Measurements from ENCODE around the gene TSPOAP1. TPM values are rescaled to one million over a fixed set of nuclear protein-coding genes. Genes with fewer than 3 reads are reported as not detected.
A peak's percentile ranks its signal among the peaks of the same experiment; 100 is the strongest.

The TSPOAP1 gene
- total RNA-seq, 2 donors from 2014 or later, result 22.6 to 26.3 TPM

DNA sequence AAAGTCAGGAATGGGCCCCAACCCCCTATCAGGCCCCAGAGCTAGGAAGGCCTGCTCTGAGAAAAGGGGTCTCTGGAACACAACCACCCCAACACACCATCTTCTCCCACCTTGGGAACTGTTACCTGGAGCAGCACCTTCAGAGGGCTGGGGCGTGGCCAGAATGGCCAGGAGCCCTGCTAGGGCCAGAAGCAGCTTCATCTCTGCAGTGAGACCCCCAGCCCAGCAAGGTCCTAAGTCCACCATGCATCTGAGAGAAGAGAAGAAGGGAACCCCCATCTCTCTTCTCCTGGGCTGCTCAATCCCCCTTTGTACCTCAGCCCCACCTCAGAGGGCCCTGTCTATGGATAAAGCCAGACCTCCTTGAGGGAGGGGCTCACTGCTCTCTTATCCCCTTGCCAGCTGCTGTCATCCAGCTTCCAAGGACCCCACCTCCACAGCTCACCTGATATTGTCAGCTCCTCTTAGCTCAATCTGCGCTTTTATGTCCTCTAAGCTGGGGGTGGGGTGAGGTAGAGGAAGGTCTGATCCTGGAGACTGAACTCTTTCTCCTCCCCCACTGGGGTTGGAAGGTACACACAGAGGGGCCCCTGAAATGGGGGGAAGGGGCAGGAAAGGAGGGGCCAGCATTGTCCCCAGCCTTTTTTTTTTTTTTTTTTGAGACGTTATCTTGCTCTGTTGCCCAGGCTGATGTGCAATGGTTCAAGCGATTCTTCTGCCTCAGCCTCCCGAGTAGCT is 47.9 kb downstream of the TSPOAP1 start, which contains the start of gene MPO:
Gene MPO, minus strand, starts transcription at position 456 of the 738 bp plus-strand sequence. Its CDS starts 177 bp downstream, at position 279.
- Histone ChIP-seq H3K36me3 (no peaks in the 10 kb centered on the region), H3K4me1 (ENCODE audit: control insufficient read depth in 1 of 2, low read depth in 2 of 2) (peaks cover 0 to 14% of the 10 kb centered on the region in 2 donors), H3K27ac (no peak within 1 kb of the TSS), H3K27me3 (replicated peaks; ENCODE audit: insufficient read depth) (no peaks in the 10 kb centered on the region), H3K4me3 (no peak within 1 kb of the TSS), H3K9me3 (no peaks in the 10 kb centered on the region)
- no peak for DNase-seq (ENCODE audit: low spot score)
- TF ChIP-seq, protein P1, sequence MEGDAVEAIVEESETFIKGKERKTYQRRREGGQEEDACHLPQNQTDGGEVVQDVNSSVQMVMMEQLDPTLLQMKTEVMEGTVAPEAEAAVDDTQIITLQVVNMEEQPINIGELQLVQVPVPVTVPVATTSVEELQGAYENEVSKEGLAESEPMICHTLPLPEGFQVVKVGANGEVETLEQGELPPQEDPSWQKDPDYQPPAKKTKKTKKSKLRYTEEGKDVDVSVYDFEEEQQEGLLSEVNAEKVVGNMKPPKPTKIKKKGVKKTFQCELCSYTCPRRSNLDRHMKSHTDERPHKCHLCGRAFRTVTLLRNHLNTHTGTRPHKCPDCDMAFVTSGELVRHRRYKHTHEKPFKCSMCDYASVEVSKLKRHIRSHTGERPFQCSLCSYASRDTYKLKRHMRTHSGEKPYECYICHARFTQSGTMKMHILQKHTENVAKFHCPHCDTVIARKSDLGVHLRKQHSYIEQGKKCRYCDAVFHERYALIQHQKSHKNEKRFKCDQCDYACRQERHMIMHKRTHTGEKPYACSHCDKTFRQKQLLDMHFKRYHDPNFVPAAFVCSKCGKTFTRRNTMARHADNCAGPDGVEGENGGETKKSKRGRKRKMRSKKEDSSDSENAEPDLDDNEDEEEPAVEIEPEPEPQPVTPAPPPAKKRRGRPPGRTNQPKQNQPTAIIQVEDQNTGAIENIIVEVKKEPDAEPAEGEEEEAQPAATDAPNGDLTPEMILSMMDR (IDR thresholded peaks at IDR 0.05), result no peak
- no peak for ATAC-seq (ENCODE audit: insufficient number of reproducible peaks, low FRiP score, low read depth)

DNA sequence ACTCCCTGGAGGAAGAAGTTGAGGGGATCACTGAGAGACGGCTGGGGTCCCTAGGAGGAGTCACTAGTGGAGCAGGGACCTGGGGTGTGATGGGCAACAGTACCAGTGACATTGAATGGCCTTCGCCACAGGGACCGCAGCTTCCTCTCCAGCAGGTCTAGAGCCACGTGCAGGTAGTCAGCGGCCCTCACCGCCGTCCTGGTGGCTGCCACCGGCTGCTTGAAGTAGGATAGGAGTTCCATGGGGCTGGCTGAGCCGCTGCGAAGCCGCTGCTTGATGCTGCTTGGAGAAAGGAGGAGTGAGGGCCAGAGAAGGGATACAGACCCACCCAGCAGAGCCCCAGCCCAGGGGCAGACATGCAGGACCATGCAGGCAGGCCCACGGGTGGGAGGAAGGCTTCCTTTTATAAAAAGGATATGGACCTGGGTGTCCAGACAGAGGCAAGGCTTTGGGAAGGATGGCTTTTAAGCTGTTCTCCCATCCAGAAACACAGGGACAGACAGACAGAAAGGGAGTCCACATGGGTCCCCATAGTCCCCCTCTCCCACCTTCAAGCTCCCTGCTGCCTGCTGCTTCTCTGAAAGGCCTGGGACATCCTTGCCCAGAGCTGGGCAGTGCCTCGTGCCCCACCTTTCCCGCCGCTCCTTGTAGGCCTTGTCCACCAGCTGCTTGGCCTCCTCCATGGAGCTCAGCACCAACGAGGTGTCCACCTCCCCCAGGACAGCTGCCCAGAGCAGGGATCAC is 48.7 kb downstream of the TSPOAP1 start:
- TF ChIP-seq, protein P1 (IDR thresholded peaks at IDR 0.05), result no peak
- Histone ChIP-seq H3K4me3 (no peak overlapping the region), H3K27ac (no peak overlapping the region), H3K27me3 (replicated peaks; ENCODE audit: insufficient read depth) (no peaks in the 10 kb centered on the region), H3K4me1 (ENCODE audit: control insufficient read depth in 1 of 2, low read depth in 2 of 2) (peaks cover 0 to 14% of the 10 kb centered on the region in 2 donors), H3K9me3 (no peaks in the 10 kb centered on the region), H3K36me3 (no peaks in the 10 kb centered on the region)
- no peak for ATAC-seq (ENCODE audit: insufficient number of reproducible peaks, low FRiP score, low read depth)
- no peak for DNase-seq (ENCODE audit: low spot score)

DNA sequence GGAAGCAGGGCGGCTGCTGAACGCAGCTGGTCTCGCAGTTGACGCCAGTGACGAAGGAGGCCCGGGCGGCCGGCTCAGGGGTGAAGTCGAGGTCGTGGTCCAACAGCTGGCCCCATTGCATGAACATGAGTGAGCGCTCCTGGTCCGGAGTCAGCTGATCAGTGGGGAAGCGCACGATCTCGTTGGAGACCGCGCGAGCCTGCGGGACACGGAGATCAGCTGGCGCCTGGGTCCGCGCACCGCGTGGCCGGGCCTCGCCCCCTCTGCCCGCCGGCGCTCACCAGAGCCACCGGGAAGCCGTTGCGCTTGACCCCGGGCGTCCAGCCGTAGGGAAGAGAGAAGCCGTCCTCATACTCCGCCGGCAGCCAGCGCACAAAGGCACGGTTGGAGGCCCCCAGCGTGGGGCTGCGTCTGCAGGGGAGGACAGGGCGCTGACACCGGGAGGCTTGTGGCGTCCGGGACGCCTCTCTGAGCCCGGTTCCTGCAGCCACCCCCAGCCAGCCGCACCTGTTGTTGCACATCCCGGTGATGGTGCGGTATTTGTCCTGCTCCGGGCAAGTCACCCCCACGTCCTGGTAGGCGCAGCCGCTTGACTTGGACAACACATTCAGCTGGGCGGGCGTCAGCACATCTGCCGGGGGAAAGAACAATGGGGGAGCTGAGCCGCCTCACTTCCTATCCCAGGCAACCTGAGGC is 49.4 kb downstream of the TSPOAP1 start:
- TF ChIP-seq, protein P1 (IDR thresholded peaks at IDR 0.05), result no peak
- DNase-seq (ENCODE audit: low spot score) (no peak), ATAC-seq (ENCODE audit: insufficient number of reproducible peaks, low FRiP score, low read depth) (no peak)
- H3K27ac ChIP-seq, result no peak overlapping the region
- H3K4me3 ChIP-seq, result peak overlapping the region; percentile 64
- H3K36me3 ChIP-seq, result no peaks in the 10 kb centered on the region
- no peaks in the 10 kb centered on the region for H3K9me3 ChIP-seq
- H3K4me1 ChIP-seq (ENCODE audit: control insufficient read depth in 1 of 2, low read depth in 2 of 2), result peaks cover 0 to 14% of the 10 kb centered on the region in 2 donors
- H3K27me3 ChIP-seq (replicated peaks; ENCODE audit: insufficient read depth), result no peaks in the 10 kb centered on the region

- DNase-seq (ENCODE audit: low spot score) (no peak), ATAC-seq (ENCODE audit: insufficient number of reproducible peaks, low FRiP score, low read depth) (no peak)
- Histone ChIP-seq H3K9me3 (no peaks in the 10 kb centered on the region), H3K27ac (no peak overlapping the region), H3K4me1 (ENCODE audit: control insufficient read depth in 1 of 2, low read depth in 2 of 2) (peaks cover 0 to 14% of the 10 kb centered on the region in 2 donors), H3K4me3 (peak overlapping the region; percentile 64), H3K27me3 (replicated peaks; ENCODE audit: insufficient read depth) (no peaks in the 10 kb centered on the region), H3K36me3 (no peaks in the 10 kb centered on the region)
- TF ChIP-seq, protein P1 (IDR thresholded peaks at IDR 0.05), result no peak
Measured at GRCh38 chr17:58278661-58279015, 50.0 kb downstream of the TSPOAP1 start.
